HCT116 (cell line): ENCODE results near the gene PPM1H. TPM values are rescaled to one million over a fixed set of nuclear protein-coding genes. Genes with fewer than 3 reads are reported as not detected.

ENCODE experiments used
- ATAC-seq: fragments of 200-7000 bp; cut with Tn5 transposase; 2 replicates; pipeline ENCODE4 v1.9.1; 2020; ENCODE audit warnings: mild to moderate bottlenecking, moderate library complexity
- BruUV-seq: library from RNA; stranded (reverse); fragments of 400-500 nt; replicated peaks from 2 replicates; lab custom pipeline; 2021; lab: Mats Ljungman, UMichigan
- CTCF ChIA-PET: fragments of 300-600 bp; sonication (Branson Sonifier 250); formaldehyde crosslinking; loops from one replicate; lab custom pipeline; 2021; ENCODE audit warnings: antibody characterized with exemption; lab: Charles Lee
- POLR2A ChIA-PET: fragments of 300-600, 350-600 bp; sonication (Branson Sonifier 250); formaldehyde crosslinking; loops from one replicate; lab custom pipeline; 2021; ENCODE audit warnings: antibody characterized with exemption; lab: Charles Lee
- RAD21 ChIA-PET, 2 experiments: fragments of 300-600 bp; sonication (Branson Sonifier 250); formaldehyde crosslinking; loops; one replicate each; lab custom pipeline; 2023; ENCODE audit warnings: low total read pairs in 2 of 2; ENCODE audit not compliant: uncharacterized antibody in 2 of 2, unreplicated experiment in 2 of 2, low non-redundant PET in 1 of 2; lab: Charles Lee
- DNase-seq: peaks from one replicate; pipeline ENCODE4 v3.0.0-alpha.2; 2010; ENCODE audit warnings: low read depth, low spot score
- H2AFZ ChIP-seq: fragments of 200-600 bp; shearing (Covaris generic), sonication (generic); 2 replicates; pipeline ENCODE4 v1.6.1; 2017; ENCODE audit warnings: low read depth, mixed run types, mixed read lengths, antibody characterized with exemption, low read length; ENCODE audit not compliant: poor library complexity, severe bottlenecking
- H3K27ac ChIP-seq: 2 replicates; pipeline ENCODE4 v1.5.1; 2012; ENCODE audit warnings: low read depth, low read length
- H3K27me3 ChIP-seq: fragments of 200-600 bp; sonication (generic); 2 replicates; pipeline ENCODE4 v1.6.1; 2016; ENCODE audit warnings: mixed run types, low read length, mixed read lengths; ENCODE audit not compliant: insufficient read depth
- H3K36me3 ChIP-seq, 2 experiments: fragments of 200-500 bp in 1 of 2; fragments of 200-600 bp in 1 of 2; sonication (Bioruptor generic) in 1 of 2; sonication (generic) in 1 of 2; 2 replicates each; pipeline versions ENCODE4 v1.5.1 to v1.6.1; 2014 to 2016; ENCODE audit warnings: low read length in 2 of 2, inconsistent platforms in 1 of 2, mixed read lengths in 1 of 2, mixed run types in 1 of 2; ENCODE audit not compliant: insufficient read depth in 2 of 2, control insufficient read depth in 1 of 2
- H3K4me1 ChIP-seq, 2 experiments: fragments of 200-600 bp in 1 of 2; sonication (generic) in 1 of 2; 2 replicates each; pipeline versions ENCODE4 v1.5.1 to v1.6.1; 2012 to 2017; ENCODE audit warnings: low read length in 2 of 2, inconsistent platforms in 1 of 2, mild to moderate bottlenecking in 1 of 2, mixed read lengths in 1 of 2, mixed run types in 1 of 2, moderate library complexity in 1 of 2; ENCODE audit not compliant: insufficient read depth in 2 of 2, control insufficient read depth in 1 of 2
- H3K4me2 ChIP-seq: fragments of 200-600 bp; sonication (generic); 2 replicates; pipeline ENCODE4 v1.6.1; 2017; ENCODE audit warnings: mixed run types, low read length, mixed read lengths
- H3K4me3 ChIP-seq, 2 experiments: fragments of 200-600 bp in 1 of 2; sonication (generic) in 1 of 2; replicated peaks in 1 of 2; 2 replicates each; pipeline ENCODE4 v1.5.1; 2011 to 2016; ENCODE audit warnings: low read length in 2 of 2, control low read depth in 1 of 2, low read depth in 1 of 2, mild to moderate bottlenecking in 1 of 2, mixed read lengths in 1 of 2, mixed run types in 1 of 2
- H3K79me2 ChIP-seq: fragments of 200-600 bp; sonication (generic); 2 replicates; pipeline ENCODE4 v1.6.1; 2017; ENCODE audit warnings: mild to moderate bottlenecking, mixed run types, low read length, moderate library complexity, mixed read lengths; ENCODE audit not compliant: insufficient read depth
- H3K9ac ChIP-seq: fragments of 200-600 bp; sonication (generic); 2 replicates; pipeline ENCODE4 v1.6.1; 2016; ENCODE audit warnings: low read length, mixed read lengths
- H3K9me2 ChIP-seq: fragments of 200-600 bp; sonication (generic), shearing (Covaris generic); 2 replicates; pipeline ENCODE4 v1.6.1; 2017; ENCODE audit warnings: mixed run types, mild to moderate bottlenecking, moderate library complexity; ENCODE audit not compliant: insufficient read depth
- H3K9me3 ChIP-seq, 2 experiments: fragments of 200-500 bp in 1 of 2; fragments of 200-600 bp in 1 of 2; sonication (Bioruptor generic) in 1 of 2; sonication (generic) in 1 of 2; 2 replicates each; pipeline ENCODE4 v1.6.1; 2014 to 2017; ENCODE audit warnings: low read length in 2 of 2, mixed read lengths in 2 of 2, inconsistent platforms in 1 of 2, low read depth in 1 of 2, mild to moderate bottlenecking in 1 of 2, mixed run types in 1 of 2, moderate library complexity in 1 of 2; ENCODE audit not compliant: control insufficient read depth in 1 of 2, insufficient read depth in 1 of 2
- H4K20me1 ChIP-seq: fragments of 200-600 bp; sonication (generic), shearing (Covaris generic); 2 replicates; pipeline ENCODE4 v1.6.1; 2017; ENCODE audit warnings: mixed run types, mild to moderate bottlenecking, moderate library complexity; ENCODE audit not compliant: insufficient read depth
- ATF3 ChIP-seq: IDR thresholded peaks from 2 replicates; pipeline ENCODE4 v1.6.1; 2012
- CBX3 ChIP-seq: IDR thresholded peaks from 2 replicates; pipeline ENCODE4 v1.6.1; 2012; ENCODE audit warnings: low read depth
- CEBPB ChIP-seq: IDR thresholded peaks from 2 replicates; pipeline ENCODE4 v1.6.1; 2012; ENCODE audit warnings: low read depth
- CTCF ChIP-seq, 3 experiments: fragments of 200-600 bp in 1 of 3; sonication (generic) in 1 of 3; IDR thresholded peaks in 2 of 3; conservative IDR thresholded peaks in 1 of 3; 2 replicates each; pipeline ENCODE4 v1.5.1; 2012 to 2017; ENCODE audit warnings: low read depth in 2 of 3, low read length in 2 of 3, antibody characterized with exemption in 1 of 3, borderline replicate concordance in 1 of 3, control low read depth in 1 of 3, mild to moderate bottlenecking in 1 of 3, mixed read lengths in 1 of 3, mixed run types in 1 of 3, moderate library complexity in 1 of 3; ENCODE audit not compliant: insufficient read depth in 1 of 3
- EGR1 ChIP-seq: IDR thresholded peaks from 2 replicates; pipeline ENCODE4 v1.6.1; 2012; ENCODE audit warnings: low read depth
- EZH2 ChIP-seq: fragments of 200-600 bp; sonication (generic); IDR thresholded peaks from 2 replicates; pipeline ENCODE4 v1.6.1; 2017; ENCODE audit warnings: antibody characterized with exemption, mixed run types
- FOSL1 ChIP-seq: IDR thresholded peaks from 2 replicates; pipeline ENCODE4 v1.6.1; 2012; ENCODE audit warnings: low read depth
- JUND ChIP-seq: IDR thresholded peaks from 2 replicates; pipeline ENCODE4 v1.6.1; 2012
- POLR2AphosphoS5 ChIP-seq: IDR thresholded peaks from 2 replicates; pipeline ENCODE4 v1.6.1; 2011; ENCODE audit warnings: mild to moderate bottlenecking, low read depth, low read length, moderate library complexity
- SIN3A ChIP-seq: IDR thresholded peaks from 2 replicates; pipeline ENCODE4 v1.6.1; 2012; ENCODE audit warnings: low read depth
- TCF7L2 ChIP-seq: IDR thresholded peaks from 2 replicates; pipeline ENCODE4 v1.7.0; 2011; ENCODE audit warnings: borderline replicate concordance, inconsistent platforms; ENCODE audit not compliant: insufficient read depth, insufficient read length; ENCODE audit errors: extremely low read depth
- ZBTB33 ChIP-seq: IDR thresholded peaks from 2 replicates; pipeline ENCODE4 v1.6.1; 2011; ENCODE audit warnings: mild to moderate bottlenecking, low read length, moderate library complexity; ENCODE audit not compliant: insufficient replicate concordance; ENCODE audit errors: extremely low read depth
- ZNF274 ChIP-seq: fragments of 200-500 bp; sonication (Bioruptor generic); IDR thresholded peaks from 2 replicates; pipeline ENCODE4 v1.6.1; 2014; ENCODE audit warnings: mild to moderate bottlenecking, low read depth, low read length, inconsistent platforms
- intact Hi-C: fragments of 100-400 bp; cut with micrococcal nuclease; formaldehyde crosslinking; loops from 2 replicates; pipeline ENCODE4 v1.10.0; 2022
- total RNA-seq: library from RNA; stranded (reverse); gene quantifications from one replicate; pipeline ENCODE4 v1.2.1, GENCODE V29; 2021; ENCODE audit not compliant: unreplicated experiment

The PPM1H gene
- total RNA-seq, 1 experiment from 2014 or later: 8.0 TPM

- H3K36me3 ChIP-seq: no peaks in the 10 kb centered on the region
- H3K9me2 ChIP-seq: no peaks in the 10 kb centered on the region
- H3K27ac ChIP-seq: no peak overlapping the region
- ChIA-PET POLR2A (no interaction called here), RAD21 (no interaction called here), CTCF (no interaction called here)
- H3K9me3 ChIP-seq: no peaks in the 10 kb centered on the region
- H3K27me3 ChIP-seq: no peaks in the 10 kb centered on the region
- H3K79me2 ChIP-seq: no peaks in the 10 kb centered on the region
- H3K4me2 ChIP-seq: no peak overlapping the region
- H3K4me1 ChIP-seq: peaks cover 2 to 4% of the 10 kb centered on the region in 2 experiments; a peak in 3 of 4 replicates
- ATAC-seq (no peak), DNase-seq (no peak)
- no peaks in the 10 kb centered on the region for H4K20me1 ChIP-seq
- TF ChIP-seq TCF7L2 (no peak), ZNF274 (no peak), FOSL1 (no peak), EZH2 (no peak), ATF3 (no peak), POLR2AphosphoS5 (no peak), ZBTB33 (no peak), CEBPB (no peak), SIN3A (no peak), EGR1 (no peak), CBX3 (no peak), JUND (no peak), CTCF (IDR thresholded peaks at IDR 0.05 in 2 of 3, conservative IDR thresholded peaks at IDR 0.05 in 1 of 3; ENCODE audit: borderline replicate concordance in 1 of 3, insufficient read depth in 1 of 3, low read depth in 2 of 3, low read length in 2 of 3) (no peak)
- intact Hi-C loops: no loop called here
- no peak overlapping the region for H2AFZ ChIP-seq
- BruUV-seq: no TSS peak
- H3K4me3 ChIP-seq: no peak overlapping the region
- no peak overlapping the region for H3K9ac ChIP-seq
These were observed 94.9 kb downstream of the PPM1H start for GRCh38 chr12:62839869-62840660.
